ENCODE results near the gene ZNF239.

DNA sequence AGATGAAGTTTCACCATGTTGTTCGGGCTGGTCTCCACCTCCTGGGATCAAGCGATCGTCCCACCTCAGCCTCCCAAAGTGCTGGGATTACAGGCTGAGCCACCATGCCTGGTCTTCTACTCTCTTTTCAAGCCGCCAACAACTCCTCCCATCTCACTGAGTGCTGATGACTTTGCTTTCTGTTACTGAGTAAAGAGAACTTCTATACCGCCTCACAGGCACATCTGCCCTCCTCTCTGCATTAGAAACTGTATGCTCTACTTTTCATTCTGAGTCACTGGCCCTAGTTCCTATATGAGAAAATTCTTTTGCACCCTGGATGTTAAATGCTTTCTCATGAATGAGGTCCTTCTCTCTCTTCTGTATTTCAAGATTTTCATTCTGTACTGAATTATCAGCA is 2.2 kb upstream of the ZNF239 start:
- TF ChIP-seq, protein P1, sequence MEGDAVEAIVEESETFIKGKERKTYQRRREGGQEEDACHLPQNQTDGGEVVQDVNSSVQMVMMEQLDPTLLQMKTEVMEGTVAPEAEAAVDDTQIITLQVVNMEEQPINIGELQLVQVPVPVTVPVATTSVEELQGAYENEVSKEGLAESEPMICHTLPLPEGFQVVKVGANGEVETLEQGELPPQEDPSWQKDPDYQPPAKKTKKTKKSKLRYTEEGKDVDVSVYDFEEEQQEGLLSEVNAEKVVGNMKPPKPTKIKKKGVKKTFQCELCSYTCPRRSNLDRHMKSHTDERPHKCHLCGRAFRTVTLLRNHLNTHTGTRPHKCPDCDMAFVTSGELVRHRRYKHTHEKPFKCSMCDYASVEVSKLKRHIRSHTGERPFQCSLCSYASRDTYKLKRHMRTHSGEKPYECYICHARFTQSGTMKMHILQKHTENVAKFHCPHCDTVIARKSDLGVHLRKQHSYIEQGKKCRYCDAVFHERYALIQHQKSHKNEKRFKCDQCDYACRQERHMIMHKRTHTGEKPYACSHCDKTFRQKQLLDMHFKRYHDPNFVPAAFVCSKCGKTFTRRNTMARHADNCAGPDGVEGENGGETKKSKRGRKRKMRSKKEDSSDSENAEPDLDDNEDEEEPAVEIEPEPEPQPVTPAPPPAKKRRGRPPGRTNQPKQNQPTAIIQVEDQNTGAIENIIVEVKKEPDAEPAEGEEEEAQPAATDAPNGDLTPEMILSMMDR (IDR thresholded peaks at IDR 0.05) = no peak
- no peak for TF ChIP-seq POLR2A (IDR thresholded peaks at IDR 0.05)
